Choroid plexus epithelial cell (primary cell): ENCODE results near the gene OR51I2.

Experiments
- DNase-seq: peaks from one replicate; pipeline ENCODE4 v3.0.0-alpha.2; 2010; ENCODE audit warnings: low read depth
- H3K4me3 ChIP-seq: 2 replicates; pipeline ENCODE4 v1.5.1; 2011; ENCODE audit warnings: low read depth, mild to moderate bottlenecking, control low read depth, low read length, moderate library complexity
- TF ChIP-seq, protein P1 (sequence below): conservative IDR thresholded peaks from 2 replicates; pipeline ENCODE4 v1.5.1; 2011; ENCODE audit warnings: low read depth, mild to moderate bottlenecking, control low read depth, inconsistent platforms, low read length, moderate library complexity

Gene OR51I2

DNA sequence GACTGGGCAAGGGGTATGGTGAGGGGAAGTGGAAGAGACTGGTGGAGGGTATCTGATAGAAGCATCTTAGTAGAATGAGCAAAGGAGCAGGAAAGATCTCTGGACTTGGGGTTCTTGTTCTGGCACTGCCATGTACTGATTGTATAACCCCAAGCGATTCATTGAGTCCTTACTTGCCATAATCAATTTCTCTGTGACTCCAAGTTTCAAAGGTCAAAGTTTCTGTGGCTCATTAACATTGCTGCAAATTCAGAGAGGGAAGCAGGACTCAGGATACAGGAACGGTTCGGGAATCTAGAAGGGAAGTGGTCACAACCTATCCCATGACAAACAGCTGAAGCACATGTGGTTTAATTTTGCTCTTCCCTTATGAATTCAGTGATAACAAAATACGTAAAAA, 309 bp downstream of the OR51I2 start:
- no peak overlapping the region for H3K4me3 ChIP-seq
- no peak for DNase-seq
- TF ChIP-seq, protein P1, sequence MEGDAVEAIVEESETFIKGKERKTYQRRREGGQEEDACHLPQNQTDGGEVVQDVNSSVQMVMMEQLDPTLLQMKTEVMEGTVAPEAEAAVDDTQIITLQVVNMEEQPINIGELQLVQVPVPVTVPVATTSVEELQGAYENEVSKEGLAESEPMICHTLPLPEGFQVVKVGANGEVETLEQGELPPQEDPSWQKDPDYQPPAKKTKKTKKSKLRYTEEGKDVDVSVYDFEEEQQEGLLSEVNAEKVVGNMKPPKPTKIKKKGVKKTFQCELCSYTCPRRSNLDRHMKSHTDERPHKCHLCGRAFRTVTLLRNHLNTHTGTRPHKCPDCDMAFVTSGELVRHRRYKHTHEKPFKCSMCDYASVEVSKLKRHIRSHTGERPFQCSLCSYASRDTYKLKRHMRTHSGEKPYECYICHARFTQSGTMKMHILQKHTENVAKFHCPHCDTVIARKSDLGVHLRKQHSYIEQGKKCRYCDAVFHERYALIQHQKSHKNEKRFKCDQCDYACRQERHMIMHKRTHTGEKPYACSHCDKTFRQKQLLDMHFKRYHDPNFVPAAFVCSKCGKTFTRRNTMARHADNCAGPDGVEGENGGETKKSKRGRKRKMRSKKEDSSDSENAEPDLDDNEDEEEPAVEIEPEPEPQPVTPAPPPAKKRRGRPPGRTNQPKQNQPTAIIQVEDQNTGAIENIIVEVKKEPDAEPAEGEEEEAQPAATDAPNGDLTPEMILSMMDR = no peak

DNA sequence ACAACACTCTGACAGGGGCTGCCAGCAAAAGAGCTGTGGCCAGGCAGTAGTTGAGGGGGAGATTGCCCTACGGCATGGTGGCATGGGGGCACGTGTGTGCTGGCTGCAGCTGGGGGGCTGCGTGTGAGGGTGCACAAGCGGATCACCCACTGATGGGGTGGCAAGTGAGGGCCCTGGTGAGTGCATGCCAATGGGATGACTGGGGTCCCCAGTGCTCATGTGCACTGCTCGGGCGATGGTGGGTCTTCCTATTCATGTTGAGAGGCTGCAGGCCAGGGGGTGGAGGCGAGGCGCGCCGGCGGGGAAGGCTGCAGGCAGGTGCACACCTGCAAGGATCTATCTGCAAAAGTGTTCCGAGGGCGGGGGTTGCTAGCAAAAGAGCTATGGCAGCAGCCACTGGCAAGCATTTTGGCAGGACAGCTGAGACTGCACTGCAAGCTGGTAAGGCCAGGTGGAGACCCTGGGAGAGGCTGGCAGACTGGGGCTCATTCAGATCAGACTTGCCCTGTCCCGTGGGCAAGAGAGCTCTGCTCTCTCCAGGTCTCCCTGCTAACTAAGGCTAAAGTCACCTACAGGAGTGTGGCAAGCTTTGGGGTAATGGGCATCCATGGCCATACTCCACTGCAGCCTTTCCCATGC, 12.0 kb downstream of the OR51I2 start:
- no peak overlapping the region for H3K4me3 ChIP-seq
- DNase-seq = no peak
- TF ChIP-seq, protein P1 = no peak

DNA sequence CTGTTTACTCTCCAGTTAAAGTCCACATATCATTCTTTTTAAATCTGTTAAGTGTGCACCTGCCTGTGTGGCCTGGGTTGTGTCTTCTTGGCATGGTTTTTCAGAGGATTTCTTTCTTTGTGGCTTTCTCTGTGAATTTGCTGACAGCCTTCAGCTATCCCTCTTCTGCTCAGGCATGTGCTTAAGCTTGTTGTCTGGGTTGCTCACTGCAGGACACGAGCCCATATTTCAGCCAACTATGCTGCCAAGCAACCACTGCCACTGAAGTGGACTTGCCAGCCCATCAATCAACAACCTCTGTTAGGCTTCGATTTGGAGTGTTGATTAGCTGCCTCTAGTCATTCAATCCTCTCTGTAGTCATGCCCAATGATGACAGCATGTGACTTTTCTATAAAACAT, 18.4 kb downstream of the OR51I2 start:
- H3K4me3 ChIP-seq = no peak overlapping the region
- TF ChIP-seq, protein P1 = no peak
- DNase-seq = no peak

DNA sequence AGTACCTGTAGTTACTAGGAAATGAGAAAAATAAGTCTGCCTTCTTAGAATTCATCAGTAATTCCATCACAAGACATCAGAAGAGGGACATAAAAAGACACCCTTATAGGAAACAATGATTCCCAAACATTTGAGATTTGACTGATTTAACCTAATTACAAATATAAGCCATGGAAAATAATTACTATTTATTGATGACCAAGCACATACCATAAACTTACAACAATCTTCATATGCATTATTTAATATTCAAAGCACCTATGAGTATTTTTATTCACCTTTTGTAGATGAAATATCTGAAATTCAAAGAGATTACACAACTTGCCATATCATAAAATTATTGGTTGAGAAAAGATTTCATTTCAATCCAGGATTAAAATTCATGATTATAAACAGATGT, 24.8 kb downstream of the OR51I2 start:
- no peak for DNase-seq
- H3K4me3 ChIP-seq = no peak overlapping the region
- TF ChIP-seq, protein P1 = no peak

DNA sequence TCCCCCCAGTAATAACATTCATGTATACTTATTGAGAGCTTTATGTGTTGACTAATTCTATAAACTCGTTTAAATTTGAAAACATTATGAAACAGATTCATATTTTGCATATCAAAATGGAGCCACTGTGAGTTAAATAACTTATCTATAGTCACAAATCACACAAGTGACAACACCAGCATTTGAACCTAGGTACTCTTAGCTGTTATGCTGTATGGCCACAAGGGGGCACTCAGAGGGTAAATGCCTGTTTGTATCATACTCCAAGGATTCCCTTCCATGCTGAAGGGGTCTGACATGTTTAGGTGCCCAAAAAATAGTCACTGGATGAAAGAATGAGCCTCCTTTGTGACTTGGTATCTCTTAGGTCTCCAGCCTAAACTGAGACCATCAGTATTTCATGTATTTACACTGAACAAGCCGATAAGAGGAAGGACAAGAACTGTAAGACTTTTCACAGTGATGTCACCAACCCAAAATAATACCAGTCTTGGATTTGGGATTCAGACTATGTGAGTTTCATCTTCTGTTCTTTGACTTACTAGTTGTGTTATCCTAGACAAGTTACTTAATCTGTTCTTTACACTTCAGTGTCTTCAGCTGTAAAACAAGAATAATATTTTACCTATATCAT, 27.2 kb downstream of the OR51I2 start:
- TF ChIP-seq, protein P1 = peak; percentile 85
- no peak overlapping the region for H3K4me3 ChIP-seq
- peak; percentile 74 for DNase-seq

DNA sequence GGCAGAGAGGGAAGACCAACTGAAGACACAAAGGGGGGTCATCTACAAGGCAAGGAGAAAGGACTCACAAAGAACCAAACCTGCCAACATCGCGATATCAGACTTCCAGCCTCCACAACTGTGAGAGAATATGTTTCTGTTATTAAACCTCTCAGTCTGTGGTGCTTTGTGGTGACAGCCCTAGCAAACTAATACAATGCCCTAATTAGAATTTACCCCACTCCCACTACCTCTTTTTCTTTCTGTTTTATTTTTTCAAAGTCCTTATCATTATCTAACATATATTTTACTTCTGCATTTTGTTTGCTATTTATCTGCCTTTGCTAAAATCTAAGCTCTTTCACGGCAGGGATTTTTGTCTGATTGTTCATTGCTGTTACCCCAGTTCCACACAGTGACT, 36.9 kb downstream of the OR51I2 start:
- H3K4me3 ChIP-seq = no peak overlapping the region
- TF ChIP-seq, protein P1 = no peak
- DNase-seq = no peak

DNA sequence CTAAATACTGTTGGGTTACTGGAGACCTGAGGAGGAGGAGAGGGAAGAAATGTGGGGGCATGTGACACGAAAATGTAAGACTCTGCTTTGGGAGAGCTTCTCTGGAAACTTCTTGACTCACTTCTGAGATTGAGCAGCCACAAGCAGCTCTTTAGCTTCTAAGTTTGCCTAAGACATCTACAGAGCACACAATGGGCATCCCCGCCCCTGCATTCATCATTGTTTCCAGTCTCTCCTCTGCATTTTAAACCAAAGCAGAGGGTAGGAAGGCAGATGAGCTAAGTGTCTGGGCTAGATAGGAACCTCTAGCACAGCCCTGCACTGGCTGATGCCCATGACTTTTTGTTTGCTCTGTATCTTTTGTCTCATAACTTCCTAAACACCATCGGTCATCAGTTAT, 37.3 kb downstream of the OR51I2 start:
- no peak for DNase-seq
- TF ChIP-seq, protein P1 = no peak
- H3K4me3 ChIP-seq = no peak overlapping the region
